ENCODE data around the gene CABLES2.

Gene CABLES2

GRCh38 chr20:62433658-62434497 is 26.8 kb upstream of the CABLES2 start:
- TF ChIP-seq, protein P1, sequence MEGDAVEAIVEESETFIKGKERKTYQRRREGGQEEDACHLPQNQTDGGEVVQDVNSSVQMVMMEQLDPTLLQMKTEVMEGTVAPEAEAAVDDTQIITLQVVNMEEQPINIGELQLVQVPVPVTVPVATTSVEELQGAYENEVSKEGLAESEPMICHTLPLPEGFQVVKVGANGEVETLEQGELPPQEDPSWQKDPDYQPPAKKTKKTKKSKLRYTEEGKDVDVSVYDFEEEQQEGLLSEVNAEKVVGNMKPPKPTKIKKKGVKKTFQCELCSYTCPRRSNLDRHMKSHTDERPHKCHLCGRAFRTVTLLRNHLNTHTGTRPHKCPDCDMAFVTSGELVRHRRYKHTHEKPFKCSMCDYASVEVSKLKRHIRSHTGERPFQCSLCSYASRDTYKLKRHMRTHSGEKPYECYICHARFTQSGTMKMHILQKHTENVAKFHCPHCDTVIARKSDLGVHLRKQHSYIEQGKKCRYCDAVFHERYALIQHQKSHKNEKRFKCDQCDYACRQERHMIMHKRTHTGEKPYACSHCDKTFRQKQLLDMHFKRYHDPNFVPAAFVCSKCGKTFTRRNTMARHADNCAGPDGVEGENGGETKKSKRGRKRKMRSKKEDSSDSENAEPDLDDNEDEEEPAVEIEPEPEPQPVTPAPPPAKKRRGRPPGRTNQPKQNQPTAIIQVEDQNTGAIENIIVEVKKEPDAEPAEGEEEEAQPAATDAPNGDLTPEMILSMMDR (conservative IDR thresholded peaks at IDR 0.05; ENCODE audit: low read depth, low read length): no peak
- H3K4me3 ChIP-seq (ENCODE audit: low read length): no peak overlapping the region
- no peak for DNase-seq (ENCODE audit: low read depth)

DNA sequence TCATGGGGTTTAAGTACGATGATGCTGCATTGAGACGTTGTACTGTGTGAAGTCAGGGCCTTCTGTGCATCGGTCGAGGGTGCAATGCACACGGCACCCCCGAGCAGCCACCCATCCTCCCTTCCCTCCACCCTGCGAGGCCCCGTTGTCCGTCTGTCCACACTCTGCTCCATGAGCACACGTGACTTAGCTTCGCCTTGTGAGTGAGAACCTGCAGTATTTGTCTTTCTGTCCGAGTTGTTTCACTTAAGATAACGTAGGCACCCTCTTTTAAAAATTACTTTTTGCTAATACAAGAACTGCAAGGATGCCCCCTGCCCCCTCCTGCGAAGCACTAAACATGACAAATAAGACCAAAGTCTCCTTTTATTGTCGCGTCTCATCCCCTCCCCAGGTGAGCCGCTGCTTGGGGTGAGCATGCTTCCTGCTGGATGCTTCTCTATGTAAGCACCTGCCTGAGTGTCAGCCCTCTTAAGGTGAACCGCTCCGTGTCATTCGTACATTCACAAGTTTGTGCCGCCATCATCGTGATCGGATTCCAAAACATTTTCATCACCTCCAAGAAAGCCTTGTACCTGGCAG is 23.9 kb upstream of the CABLES2 start:
- TF ChIP-seq, protein P1 (conservative IDR thresholded peaks at IDR 0.05; ENCODE audit: low read depth, low read length): no peak
- H3K4me3 ChIP-seq (ENCODE audit: low read length): no peak overlapping the region
- no peak for DNase-seq (ENCODE audit: low read depth)

DNA sequence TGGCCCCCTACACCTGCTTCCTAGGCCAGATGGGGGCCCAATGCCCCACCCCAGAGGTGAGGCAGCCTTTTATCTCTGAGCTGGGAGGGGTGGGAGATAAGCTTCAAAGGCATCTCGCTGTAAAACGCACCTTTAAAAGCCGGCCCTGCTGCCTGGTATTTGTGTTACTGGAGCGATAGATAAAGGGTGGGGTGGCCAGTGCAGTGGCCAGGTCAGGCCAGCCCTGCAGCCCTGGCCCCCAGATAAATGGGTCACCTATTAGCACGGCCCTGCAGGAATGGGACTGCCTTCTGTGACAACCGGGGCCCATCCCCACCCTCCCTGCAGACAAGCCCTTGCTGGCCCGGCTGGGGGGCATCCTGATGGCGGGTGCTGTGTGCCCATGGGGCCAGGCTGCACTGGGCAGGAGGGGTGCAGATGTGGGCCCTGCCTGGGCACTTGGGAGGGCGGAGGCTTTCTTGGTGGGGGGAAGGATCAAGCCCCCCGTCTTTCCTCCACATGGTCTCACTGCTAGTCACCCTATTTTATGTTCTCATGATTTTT is 23.3 kb upstream of the CABLES2 start:
- no peak overlapping the region for H3K4me3 ChIP-seq (ENCODE audit: low read length)
- DNase-seq (ENCODE audit: low read depth): no peak
- TF ChIP-seq, protein P1 (conservative IDR thresholded peaks at IDR 0.05; ENCODE audit: low read depth, low read length): no peak

DNA sequence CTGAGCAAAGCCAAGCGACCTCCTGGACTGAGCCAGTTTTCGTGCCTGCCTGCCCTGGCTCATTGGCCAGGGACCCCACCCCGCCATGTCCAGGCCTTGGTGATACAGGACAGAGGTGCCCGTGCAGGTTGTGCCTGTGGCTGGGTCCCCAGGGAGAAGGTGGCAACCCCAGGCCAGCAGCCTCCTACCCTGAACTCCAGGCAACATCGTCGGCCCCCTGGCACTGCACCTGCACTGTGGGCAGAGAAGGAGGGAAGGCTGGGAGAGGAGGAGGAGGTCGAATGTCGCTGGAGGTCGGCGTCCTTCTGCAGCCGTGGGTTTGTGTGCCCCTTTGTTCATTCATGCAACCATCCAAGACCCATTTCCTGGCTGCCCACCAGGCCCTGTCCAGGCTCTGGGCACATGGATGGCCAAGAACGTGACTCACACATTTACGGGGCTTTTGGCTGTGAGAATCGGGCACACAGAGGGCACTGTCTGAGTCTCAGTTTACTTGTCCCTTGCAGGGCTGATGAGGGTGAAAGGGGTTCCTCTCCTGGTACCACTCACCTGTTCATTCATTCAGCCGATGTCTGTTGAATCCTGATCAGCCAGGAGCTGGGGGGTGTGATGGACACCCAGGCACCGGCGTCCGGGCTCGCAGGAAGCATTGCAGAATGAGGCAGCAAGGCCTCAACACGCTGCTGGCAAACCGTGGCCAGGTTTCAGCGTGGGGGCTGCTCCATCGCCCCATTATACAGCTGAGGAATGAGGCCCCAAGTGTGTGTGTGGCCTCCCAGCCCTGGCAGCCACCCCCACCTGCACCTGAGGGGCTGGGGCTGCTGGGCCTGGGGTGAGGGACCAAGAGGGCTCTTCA is 22.6 kb upstream of the CABLES2 start:
- H3K4me3 ChIP-seq (ENCODE audit: low read length): no peak overlapping the region
- DNase-seq (ENCODE audit: low read depth): no peak
- TF ChIP-seq, protein P1 (conservative IDR thresholded peaks at IDR 0.05; ENCODE audit: low read depth, low read length): no peak

- DNase-seq (ENCODE audit: low read depth): no peak
- H3K4me3 ChIP-seq (ENCODE audit: low read length): no peak overlapping the region
- TF ChIP-seq, protein P1 (conservative IDR thresholded peaks at IDR 0.05; ENCODE audit: low read depth, low read length): no peak
Observed at GRCh38 chr20:62428396-62429295, 21.6 kb upstream of the CABLES2 start.

- no peak for DNase-seq (ENCODE audit: low read depth)
- no peak overlapping the region for H3K4me3 ChIP-seq (ENCODE audit: low read length)
- TF ChIP-seq, protein P1 (conservative IDR thresholded peaks at IDR 0.05; ENCODE audit: low read depth, low read length): no peak
Observed at GRCh38 chr20:62428002-62428372, 20.9 kb upstream of the CABLES2 start.

All from retinal pigment epithelial cell (primary cell).